Muscle of arm (tissue), 12 donors: ENCODE measurements around the gene XRN2. TPM values are rescaled to one million over a fixed set of nuclear protein-coding genes. Genes with fewer than 3 reads are reported as not detected.

Source experiments
- DNase-seq: peaks from one replicate; pipeline ENCODE4 v3.0.0-alpha.2; 2013
- polyA plus RNA-seq, 12 donors: library from polyadenylated mRNA; unstranded; fragments of 120-200 nt; gene quantifications; one replicate each; pipeline ENCODE4 v1.2.1, GENCODE V29; 2013; ENCODE audit not compliant: insufficient read length in 12 of 12

The XRN2 gene
- polyA plus RNA-seq, 12 donors = 39.9 to 124 (median 49.5) TPM

DNA sequence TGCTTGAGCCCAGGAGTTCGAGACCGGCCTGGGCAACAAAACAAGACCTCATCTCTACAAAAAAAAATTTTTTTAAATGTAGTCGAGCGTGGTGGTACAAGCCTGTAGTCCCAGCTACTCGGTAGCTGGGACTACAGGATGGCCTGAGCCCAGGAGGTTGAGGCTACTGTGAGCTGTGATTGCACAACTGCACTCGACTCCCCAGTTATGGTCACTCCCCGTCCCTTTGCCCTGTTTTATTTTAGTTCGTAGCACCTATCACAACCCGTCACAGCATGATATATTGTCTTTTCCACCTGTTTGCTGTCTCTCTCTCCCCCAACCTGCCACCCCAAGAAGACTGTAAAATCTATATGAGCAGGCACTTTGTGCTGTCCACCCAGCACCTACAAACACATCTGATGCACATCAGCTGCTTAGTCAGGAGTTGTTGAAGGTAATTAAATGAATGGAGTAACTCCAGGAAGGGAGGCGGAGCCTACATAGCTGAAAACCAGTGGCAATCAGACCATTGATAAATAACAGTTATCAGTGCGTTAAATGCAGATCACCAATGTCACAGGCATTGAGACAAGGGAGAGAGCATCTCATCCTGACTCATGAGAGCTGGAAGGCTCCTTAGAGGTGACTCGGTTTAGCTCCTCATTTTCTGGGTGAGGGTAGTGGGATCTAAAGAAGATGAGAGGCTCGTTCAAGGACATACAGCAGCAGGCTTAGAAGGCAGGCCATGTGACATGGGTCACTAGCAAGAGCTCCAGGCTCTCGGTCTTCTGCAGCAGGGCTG lies 14.4 kb upstream of the XRN2 start:
- DNase-seq = no peak

DNA sequence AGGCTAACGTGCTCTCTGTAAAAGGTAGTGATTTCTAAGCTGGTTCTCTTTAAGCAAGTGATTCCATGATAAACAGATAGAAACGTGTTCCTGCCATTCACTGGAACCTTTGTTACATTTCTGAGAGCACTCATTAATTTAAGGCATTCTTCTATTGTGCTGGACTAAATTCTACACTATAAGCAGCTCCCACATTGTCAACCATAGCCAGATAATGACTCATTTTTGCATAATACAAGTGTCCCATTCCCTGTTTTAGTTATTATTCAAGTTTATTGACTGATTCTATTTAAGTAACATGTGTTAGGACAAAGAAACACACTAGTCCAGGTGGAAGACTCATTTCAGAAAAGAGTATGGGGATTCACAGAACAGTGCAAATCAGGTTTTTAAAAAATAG lies 13.5 kb upstream of the XRN2 start:
- DNase-seq = no peak

DNA sequence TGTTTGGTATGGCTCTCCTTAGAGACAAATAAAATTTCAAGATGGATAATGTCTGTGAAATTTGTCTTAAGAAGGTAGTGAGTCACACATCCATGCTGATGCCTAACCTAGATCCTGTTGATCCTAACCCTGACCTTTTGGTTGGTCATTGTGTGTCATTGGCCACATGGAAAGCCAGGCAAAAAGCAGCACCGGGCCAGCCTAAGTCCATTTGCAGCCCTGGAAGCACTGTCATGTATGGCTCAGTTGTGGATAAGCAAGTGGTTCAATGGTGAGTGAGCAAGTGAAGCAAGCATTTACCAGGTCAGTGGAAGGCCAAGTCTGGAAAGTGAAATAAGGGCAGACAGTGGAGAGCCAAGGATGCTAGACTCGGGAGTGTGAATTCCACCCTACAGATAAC lies 12.1 kb upstream of the XRN2 start:
- DNase-seq = no peak

DNA sequence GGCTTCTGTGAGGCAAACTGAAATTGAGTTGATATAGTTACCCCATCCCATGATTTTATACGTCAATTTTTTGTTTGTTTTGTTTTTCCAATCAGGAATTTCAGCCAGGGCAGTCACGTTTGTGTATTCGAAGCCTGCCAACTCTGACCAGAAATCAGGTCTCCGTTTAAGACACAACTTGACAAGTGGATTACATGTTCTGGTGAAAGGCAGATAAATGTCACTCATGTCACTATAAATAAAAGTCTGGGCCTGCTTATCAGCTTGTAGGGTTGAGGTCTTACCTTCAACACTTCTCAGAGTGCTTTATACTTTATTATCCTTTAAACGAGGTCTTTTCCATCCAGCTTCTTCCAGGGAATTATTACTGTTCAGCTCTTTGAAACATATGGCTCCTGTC lies 8.4 kb upstream of the XRN2 start:
- DNase-seq = no peak

DNA sequence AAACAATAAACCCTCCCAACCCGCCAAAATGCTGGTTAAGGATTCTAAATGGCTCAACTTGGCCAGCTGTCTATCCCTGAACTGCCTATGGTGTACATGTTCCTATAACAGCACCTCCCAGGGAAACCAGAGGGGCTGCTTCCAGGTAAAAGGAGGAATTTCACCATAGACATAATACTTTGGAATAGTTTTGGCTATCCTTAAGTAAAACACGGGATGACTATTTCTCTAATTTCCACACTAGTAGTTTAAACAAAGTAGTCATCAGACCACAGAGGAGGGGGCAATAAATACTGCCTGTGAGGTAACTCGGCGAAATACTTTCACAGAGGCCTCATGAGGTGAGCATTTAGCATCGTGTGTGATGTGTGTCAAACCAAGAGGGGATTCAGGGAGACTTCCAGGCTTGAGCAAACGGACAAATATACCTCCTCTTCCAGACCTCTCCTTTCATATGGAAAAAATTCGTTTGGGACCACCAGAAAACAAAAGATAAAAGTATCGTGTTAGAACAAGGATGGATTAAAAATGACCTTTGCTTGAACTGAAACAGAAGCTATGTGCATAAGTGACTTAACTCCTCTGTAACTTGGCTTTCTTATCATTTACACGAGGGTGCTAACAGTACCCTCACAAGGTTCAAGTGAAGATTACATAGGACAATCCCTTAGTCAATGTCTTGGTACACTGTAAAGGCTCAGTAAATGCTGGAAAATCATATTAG lies 1.0 kb upstream of the XRN2 start:
- no peak for DNase-seq

DNA sequence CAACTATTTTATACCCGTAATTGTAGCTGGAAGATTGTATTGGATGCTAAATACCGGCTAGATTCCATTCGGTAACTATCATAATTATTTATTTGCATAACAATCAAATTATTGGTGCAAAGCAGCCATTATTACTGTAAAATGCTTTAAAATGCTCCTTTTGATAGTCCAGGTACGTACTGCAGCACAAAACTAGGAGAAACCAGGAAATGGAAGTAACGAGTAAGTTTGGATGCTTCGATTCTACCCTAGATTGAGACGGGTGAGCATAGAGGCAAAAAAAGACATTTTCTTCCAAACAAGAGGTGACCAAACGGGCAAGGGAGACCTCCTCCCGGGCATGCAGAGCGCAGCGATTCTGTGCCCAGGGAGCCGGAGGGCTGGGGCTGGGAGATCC lies 469 bp upstream of the XRN2 start:
- no peak for DNase-seq

DNA sequence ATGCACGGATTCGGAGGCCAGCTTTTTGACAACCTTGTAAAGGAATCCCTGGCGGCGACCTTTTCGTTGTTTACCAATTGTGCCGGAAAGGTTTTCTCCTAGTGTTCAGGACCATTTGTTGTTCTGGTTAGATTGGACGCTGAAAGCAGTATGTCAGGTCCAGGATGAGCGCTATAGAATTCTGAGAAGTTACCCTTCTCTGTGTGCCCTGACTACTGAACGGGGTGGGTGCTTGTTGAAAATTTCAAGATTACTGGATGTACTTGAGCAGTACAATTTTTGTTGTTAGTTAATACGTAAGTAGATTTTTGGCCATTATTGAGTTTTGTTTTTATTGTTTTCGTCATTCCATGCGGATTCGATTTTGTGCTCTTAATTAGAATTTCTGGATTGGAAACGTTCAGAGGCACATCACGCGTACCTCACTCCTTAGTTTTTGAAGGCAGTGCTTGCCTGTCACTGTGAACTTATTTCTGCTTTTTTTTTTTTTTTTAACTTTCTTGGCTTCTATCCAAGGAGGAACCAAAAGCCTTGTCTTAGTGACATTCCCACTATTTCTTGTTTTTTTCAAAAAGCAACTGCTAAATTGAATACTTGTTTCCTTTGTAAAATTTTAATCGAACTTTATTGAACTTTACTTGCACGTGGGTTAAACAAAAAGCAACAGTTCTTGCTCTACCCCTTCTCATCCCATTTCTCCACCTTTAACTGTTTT lies 898 bp downstream of the XRN2 start:
- peak; percentile 41 for DNase-seq

DNA sequence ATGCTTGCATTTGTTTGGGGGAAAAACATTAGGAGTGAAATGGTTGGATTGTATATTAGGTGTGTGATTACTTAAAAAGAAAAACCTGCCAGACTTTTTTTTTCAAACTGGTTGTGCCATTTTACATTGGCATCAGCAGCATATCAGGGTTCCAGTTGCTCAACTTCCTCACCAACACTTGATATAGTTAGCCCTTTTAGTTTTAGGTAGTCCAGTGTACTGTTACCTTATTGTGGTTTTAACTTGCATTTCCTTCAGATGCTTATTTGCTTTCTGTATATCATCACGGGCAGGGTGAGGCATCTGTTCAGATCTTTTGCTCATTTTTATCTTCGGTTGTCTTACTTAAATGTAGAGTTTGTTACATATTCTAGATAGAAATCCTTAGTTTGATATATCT lies 5.2 kb downstream of the XRN2 start:
- no peak for DNase-seq

DNA sequence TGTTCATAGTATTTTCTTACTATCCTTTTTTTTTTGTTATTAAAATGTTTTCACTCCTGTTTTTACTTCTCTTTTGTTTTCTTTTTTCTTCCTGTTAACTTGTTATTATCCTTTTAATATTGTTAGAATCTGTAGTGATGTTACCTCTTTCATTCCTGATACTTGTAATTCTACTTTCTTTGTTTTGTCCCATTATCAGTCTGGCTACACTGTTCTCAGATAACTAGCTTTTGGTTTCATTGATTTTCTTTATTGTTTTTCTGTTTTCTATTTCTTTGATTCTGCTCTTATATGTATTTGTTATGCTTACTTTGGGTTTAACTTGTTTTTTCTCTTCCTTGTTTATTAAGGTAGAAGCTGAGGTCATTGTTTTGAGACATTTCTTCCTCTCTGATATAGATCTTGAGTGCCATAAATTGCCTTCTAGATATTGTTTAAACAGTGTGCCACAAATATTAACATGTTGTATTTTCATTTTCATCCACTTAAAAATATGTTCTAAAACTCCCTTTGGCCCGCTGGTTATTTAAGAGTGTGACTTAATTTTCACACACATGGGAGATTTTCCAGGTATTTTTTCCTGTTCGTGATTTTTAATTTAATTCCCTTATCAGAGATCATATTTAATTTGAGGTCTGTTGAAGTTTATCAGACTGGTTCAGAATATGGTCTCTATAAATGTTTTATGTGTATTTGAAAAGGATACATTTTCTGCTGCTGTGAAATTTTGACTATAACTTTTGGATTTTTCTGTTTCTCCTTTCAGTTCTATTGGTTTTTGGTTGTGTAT lies 6.7 kb downstream of the XRN2 start:
- DNase-seq = no peak

DNA sequence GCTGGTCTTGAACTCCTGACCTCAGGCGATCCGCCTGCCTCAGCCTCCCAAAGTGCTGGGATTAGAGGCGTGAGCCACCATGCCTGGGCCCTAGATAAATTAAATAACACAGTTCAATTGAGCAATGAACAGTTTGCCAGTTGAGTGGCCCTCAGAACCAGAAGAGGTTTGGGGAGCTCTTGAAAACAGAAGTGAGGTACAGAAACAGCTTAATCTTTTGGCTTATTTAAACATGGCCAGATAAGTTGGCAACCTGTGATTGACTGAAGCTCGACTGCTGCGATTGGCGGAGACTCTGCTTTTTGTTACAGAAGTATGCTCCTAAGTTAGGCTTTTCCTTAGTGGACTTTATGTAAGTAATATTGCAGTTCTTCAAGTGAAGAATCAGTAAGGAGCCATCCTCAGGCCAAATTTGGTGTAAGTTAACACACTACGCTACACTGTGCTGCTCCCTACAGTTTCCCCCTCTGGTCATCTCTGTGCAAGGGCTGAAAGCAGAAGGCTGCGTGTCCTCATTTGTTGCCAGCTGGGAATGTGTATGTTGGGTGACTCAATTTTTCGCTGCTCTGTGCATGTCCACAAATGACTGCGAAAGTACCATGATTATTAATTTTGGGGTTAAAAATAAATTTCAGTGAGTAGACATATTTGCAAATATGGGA lies 9.8 kb downstream of the XRN2 start:
- no peak for DNase-seq

DNA sequence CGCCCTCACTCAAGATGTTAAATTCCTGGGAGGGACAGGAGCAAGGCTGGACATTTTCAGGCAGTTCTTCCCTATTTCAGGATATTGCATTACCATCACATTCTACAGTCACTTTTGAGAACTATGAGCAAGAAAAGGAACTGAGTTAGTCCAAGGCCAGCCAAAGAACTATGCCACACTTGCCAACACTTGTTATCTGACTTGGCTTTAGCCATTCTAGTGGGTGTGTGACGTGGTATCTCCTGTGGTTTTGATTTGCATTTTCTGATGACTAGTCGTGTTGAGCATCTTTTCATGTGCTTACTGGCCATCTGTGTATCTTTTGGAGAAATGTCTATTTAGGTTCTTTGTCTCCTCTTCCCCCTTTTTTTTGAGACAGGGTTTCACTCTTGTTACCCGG lies 12.0 kb downstream of the XRN2 start:
- no peak for DNase-seq

DNA sequence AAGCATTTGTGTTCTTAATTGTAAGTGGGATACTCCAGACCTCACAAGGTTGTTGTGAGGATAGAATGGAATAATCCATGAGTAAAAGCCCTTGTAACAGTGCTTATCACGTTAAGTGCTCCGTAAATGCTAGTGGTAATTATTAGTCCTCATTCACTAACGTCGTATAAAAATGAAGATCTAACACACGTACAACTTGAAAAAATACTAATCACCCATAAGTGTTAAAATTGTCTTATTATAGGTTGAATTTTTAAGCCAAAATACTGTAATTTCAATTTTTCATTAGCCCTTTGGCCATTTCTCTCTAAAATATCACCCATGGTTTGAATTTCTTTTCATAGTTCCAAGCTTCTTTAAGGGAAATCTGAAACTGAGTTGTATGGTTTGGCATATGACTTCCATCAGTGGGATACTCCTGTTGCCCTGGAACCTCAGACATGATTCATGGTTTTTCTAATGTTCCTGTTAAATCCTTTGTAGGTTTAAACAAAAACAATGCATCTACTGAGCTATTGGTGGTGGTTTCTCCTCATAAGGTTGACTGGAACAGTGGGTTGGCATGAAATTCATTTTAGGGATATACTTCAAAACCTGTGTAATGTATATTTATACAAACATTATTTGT lies 19.1 kb downstream of the XRN2 start:
- no peak for DNase-seq

DNA sequence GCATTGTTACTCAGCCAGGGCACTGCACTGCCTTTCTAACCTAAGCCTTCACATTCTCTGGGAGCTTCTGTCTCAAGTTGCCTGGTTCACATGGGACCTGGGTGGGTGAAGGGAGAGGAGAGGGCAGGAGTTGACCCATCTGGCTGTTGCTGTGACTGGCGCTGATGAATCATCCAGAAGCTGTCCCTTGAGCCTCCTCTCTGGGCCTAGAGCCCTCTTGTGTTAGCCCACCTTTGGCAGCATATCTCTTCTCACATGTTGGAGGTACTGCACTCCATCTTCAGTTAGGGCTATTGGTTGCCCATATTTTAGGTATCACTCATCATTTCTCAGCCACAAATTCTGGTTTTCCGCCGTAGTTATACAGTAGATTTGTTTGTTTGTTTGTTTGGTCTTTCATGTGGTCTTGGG lies 19.8 kb downstream of the XRN2 start:
- DNase-seq = no peak

DNA sequence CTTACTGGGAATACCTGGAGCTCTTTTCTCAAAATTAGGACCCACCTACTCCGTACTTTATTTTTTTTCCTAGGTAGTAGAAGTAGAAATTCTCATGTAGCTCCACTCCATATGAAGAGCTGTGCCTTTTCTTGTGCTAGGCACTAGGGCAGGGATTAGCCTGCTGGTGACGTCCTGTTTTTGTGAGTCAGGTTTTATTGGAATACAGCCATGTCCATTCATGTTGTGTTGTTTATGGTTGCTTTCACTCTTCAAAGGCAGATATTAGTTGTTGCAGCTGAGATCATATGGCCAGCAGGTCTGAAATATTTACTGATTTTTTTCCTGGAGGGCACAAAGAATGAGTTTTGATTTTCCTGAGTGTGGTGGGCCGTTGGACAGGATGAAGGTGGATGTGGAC lies 20.5 kb downstream of the XRN2 start:
- no peak for DNase-seq

DNA sequence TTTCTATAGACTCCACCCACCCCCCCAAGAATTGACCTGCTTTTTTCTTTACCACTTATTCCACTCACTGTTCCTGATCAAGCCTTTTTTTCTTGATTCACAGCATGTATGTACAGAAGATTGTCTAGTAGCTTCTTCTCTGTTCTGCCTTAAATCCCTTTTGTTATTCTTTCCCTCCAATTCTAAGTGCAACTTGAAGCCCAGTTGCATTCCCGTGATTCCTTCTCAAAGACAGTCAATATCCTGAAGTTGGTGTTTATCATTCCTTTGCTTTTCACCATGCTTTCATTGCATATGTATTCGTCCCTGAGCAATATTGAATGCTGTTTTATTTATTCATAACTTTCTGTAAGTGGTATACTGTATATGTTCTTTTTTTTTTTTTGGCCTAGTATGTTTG lies 21.0 kb downstream of the XRN2 start:
- no peak for DNase-seq

DNA sequence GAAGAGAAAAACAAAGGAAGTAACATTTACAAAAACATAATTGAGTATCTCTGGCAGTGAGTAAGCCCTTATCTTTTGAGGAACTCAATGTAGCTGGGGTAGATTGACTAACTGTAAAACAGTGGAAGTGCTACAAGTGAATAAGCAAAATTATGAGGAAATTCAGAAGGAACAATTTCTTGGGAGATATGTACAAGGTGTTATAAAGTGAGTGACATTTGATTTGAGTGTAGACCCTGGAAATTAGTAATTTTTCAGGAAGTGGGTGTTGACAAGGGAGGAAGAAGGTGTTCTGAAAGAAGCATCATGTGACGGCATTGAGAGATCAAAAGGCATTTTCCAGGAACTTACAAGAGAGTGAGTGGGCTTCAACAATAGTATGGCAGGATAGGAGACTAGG lies 22.2 kb downstream of the XRN2 start:
- no peak for DNase-seq

DNA sequence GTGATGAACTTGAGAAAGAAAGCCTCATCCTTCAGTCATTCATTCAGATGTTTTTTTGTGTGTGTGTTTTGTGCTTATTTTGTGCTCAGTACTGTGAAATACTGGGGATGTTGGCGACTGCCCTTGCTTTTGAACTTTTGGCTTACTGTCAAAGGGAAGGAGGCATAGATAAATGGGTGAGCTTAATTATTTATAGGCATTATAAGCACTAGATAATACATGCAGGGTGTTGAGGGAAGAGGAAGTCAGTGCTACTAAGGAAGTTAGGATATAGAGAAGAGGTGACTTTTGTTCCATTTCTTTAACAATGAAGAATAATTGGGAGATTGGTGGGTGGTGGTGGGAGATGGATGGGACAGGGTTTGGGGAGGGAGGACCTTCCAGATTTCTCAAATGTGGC lies 23.6 kb downstream of the XRN2 start:
- no peak for DNase-seq

DNA sequence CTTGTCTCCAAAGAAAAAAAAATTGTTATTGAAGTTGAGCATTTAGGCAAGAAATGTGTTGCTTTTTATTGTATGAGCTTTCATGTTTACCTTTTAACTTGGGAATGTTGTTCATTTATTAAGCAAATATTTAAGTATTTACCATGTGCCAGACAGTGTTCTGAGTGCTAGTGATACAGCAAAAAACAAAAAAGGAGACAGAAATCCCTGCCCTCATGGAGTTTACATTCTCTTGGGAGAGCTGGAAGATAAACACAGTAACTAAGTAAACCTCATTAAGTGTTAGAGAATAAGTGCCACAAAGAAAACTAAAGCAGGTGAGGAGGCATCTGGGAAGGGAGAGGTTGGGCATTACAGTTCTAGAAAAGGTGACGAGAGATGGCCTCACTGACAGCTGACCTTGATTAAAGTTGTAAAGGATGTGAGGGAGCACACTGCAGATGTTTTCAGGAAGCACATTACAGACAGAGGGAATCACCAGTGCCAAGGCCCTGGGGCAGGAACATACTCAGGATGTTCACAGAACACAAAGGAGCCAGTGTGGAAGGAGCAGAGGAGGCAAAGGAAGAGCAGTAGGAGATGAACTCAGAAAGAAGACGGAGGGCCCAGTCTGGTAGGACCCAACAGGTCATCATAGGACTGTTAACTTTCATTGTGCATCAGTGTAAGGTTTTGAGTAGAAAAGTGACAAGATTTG lies 33.5 kb downstream of the XRN2 start:
- no peak for DNase-seq

DNA sequence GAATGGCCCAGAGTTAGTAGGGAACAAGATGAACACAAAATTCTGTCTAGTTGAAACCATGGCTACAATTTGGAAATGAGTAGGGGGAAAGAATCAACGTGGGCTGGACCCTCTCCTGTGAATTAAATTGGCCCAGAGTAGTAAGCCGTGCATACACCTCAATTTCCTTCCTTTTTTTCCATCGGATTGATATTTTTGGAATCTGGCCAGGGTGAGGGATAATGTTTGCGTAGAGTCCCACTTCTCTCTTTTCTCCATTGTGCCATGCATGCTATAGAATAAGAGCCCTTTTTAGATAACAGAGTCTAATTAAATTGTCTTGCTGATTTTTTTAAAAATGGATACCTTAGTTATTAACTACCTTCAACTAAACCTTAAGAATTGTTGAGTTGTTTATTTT lies 35.2 kb downstream of the XRN2 start:
- no peak for DNase-seq

DNA sequence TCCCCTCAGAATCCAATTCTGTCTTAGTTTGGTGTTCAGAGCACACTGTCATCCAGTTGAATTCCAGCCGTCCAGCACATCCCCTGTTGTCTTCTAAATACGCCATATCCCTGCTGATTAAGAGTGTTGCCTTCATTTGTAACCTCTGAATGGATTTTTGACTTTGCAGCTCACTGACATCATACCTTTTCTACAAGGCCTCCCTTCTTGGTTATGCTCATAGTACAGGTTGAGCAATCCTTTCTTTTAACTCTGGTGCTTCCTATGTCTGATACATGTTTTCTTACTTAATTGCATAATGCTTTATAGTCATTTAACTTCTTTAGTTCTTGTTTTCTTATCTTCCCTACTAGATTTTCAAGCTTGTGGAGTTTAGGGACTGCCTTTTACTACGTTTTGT lies 36.4 kb downstream of the XRN2 start:
- no peak for DNase-seq
